NCI-H748 treated with DMSO at 0.1 percent for 48 hours (cell line): ENCODE data around the gene CYBA.

Experiments used
- DNase-seq: peaks from one replicate; lab custom pipeline; 2025; lab: John Stamatoyannopoulos, UW

CYBA gene

GRCh38 chr16:88646345-88647034 lies 4.4 kb downstream of the CYBA start:
- no peak for DNase-seq

GRCh38 chr16:88645941-88646340 lies 4.9 kb downstream of the CYBA start:
- no peak for DNase-seq

GRCh38 chr16:88645455-88645854 lies 5.4 kb downstream of the CYBA start:
- DNase-seq = no peak

GRCh38 chr16:88643644-88643932 lies 7.3 kb downstream of the CYBA start:
- no peak for DNase-seq

- DNase-seq = no peak
These were observed 7.8 kb downstream of the CYBA start for GRCh38 chr16:88642881-88643643.

- DNase-seq = no peak
These were observed 10.2 kb downstream of the CYBA start for GRCh38 chr16:88640498-88641247.

GRCh38 chr16:88640039-88640495 lies 10.8 kb downstream of the CYBA start:
- no peak for DNase-seq

- DNase-seq = no peak
These were observed 11.4 kb downstream of the CYBA start for GRCh38 chr16:88639231-88640038.

- peak; percentile 13 for DNase-seq
These were observed 12.3 kb downstream of the CYBA start, which contains the start of gene IL17C for GRCh38 chr16:88638323-88639230. Gene IL17C, plus strand, starts transcription at chr16:88638572. Its CDS starts 70 bp downstream, at chr16:88638642.

- no peak for DNase-seq
These were observed 14.2 kb downstream of the CYBA start for GRCh38 chr16:88636488-88637265.

- no peak for DNase-seq
These were observed 15.1 kb downstream of the CYBA start for GRCh38 chr16:88635671-88636319.

- DNase-seq = no peak
These were observed 15.7 kb downstream of the CYBA start for GRCh38 chr16:88634994-88635670.

- DNase-seq = no peak
These were observed 16.5 kb downstream of the CYBA start for GRCh38 chr16:88634141-88634993.

GRCh38 chr16:88633684-88634140 lies 17.1 kb downstream of the CYBA start:
- DNase-seq = no peak

- no peak for DNase-seq
These were observed 18.3 kb downstream of the CYBA start for GRCh38 chr16:88632587-88632930.

GRCh38 chr16:88631920-88632586 lies 18.8 kb downstream of the CYBA start:
- DNase-seq = no peak

- no peak for DNase-seq
These were observed 19.5 kb downstream of the CYBA start for GRCh38 chr16:88631384-88631783.
